Tibial artery (tissue), 4 donors: ENCODE results near the gene MED6.

Experiments used
- DNase-seq, 2 donors: peaks; one replicate each; pipeline ENCODE4 v3.0.0-alpha.2; 2019
- H3K27ac ChIP-seq, 2 donors: fragments of 200-600 bp; sonication (generic) in 1 of 2; 1 replicate in 1 of 2; 2 replicates in 1 of 2; pipeline ENCODE4 v1.5.1; 2018 to 2019; ENCODE audit warnings: mild to moderate bottlenecking in 1 of 2
- H3K27me3 ChIP-seq, 2 donors: fragments of 200-600 bp; sonication (generic) in 1 of 2; one replicate each; pipeline versions ENCODE4 v1.5.1 to v1.6.0; 2016 to 2019
- H3K36me3 ChIP-seq, 3 donors: fragments of 200-600 bp; sonication (generic) in 2 of 3; one replicate each; pipeline ENCODE4 v1.5.1; 2016 to 2019; ENCODE audit warnings: mild to moderate bottlenecking in 2 of 3
- H3K4me1 ChIP-seq, 4 donors: fragments of 200-600 bp; sonication (generic) in 2 of 4; 1 replicate in 3 of 4; 2 replicates in 1 of 4; pipeline ENCODE4 v1.5.1; 2016 to 2019
- H3K4me3 ChIP-seq, 2 donors: fragments of 200-600 bp; sonication (generic) in 1 of 2; 1 replicate in 1 of 2; 2 replicates in 1 of 2; pipeline ENCODE4 v1.5.1; 2018 to 2019; ENCODE audit warnings: mild to moderate bottlenecking in 2 of 2
- H3K9me3 ChIP-seq, 3 donors: fragments of 200-600 bp; sonication (generic) in 1 of 3; one replicate each; pipeline ENCODE4 v1.5.1; 2016 to 2019
- CTCF ChIP-seq, 2 experiments: fragments of 200-600 bp in 1 of 2; fragments of 450-650 bp in 1 of 2; IDR thresholded peaks; one replicate each; pipeline ENCODE4 v1.5.1; 2017 to 2019; ENCODE audit warnings: antibody characterized with exemption in 2 of 2, mild to moderate bottlenecking in 1 of 2, moderate library complexity in 1 of 2
- intact Hi-C: fragments of 100-400 bp; cut with DNase I; formaldehyde crosslinking; loops from one replicate; pipeline ENCODE4 v1.15.0; 2023; ENCODE audit warnings: low total_unique reads

Gene MED6

GRCh38 chr14:70643967-70644366 is 43.5 kb upstream of the MED6 start:
- DNase-seq: no peak
- Histone ChIP-seq H3K4me1 (peaks cover 0 to 24% (median 11%) of the 10 kb centered on the region in 4 donors), H3K9me3 (no peaks in the 10 kb centered on the region), H3K27me3 (peaks cover 0 to 30% of the 10 kb centered on the region in 2 donors), H3K36me3 (no peaks in the 10 kb centered on the region), H3K27ac (no peak overlapping the region), H3K4me3 (no peak overlapping the region)
- intact Hi-C loops: no loop called here
- no peak for TF ChIP-seq CTCF (IDR thresholded peaks at IDR 0.05)

GRCh38 chr14:70642303-70643235 is 42.1 kb upstream of the MED6 start:
- no peaks in the 10 kb centered on the region for H3K36me3 ChIP-seq
- peaks cover 0 to 36% of the 10 kb centered on the region in 2 donors for H3K27me3 ChIP-seq
- H3K9me3 ChIP-seq: no peaks in the 10 kb centered on the region
- intact Hi-C loops: no loop called here
- H3K4me3 ChIP-seq: peak overlapping the region; percentile 54 to 59
- H3K27ac ChIP-seq: no peak overlapping the region
- no peak for DNase-seq
- no peak for TF ChIP-seq CTCF (IDR thresholded peaks at IDR 0.05)
- H3K4me1 ChIP-seq: peaks cover 0 to 24% (median 11%) of the 10 kb centered on the region in 4 donors

- intact Hi-C loops: no loop called here
- Histone ChIP-seq H3K36me3 (no peaks in the 10 kb centered on the region), H3K27me3 (peaks cover 0 to 42% of the 10 kb centered on the region in 2 donors), H3K27ac (no peak within 1 kb of the TSS), H3K9me3 (no peaks in the 10 kb centered on the region), H3K4me3 (peak within 1 kb of the TSS; percentile 54 to 59), H3K4me1 (peaks cover 0 to 24% (median 11%) of the 10 kb centered on the region in 4 donors)
- DNase-seq: no peak
- no peak for TF ChIP-seq CTCF (IDR thresholded peaks at IDR 0.05)
Observed at GRCh38 chr14:70641548-70642302, 41.3 kb upstream of the MED6 start, which contains the start of gene TTC9. TTC9 (plus strand) TSS chr14:70641916; CDS start chr14:70642130, 214 bp downstream.

- H3K4me1 ChIP-seq: peaks cover 0 to 24% (median 11%) of the 10 kb centered on the region in 4 donors
- DNase-seq: no peak
- H3K27me3 ChIP-seq: peaks cover 0 to 42% of the 10 kb centered on the region in 2 donors
- no peaks in the 10 kb centered on the region for H3K9me3 ChIP-seq
- intact Hi-C loops: no loop called here
- no peak for TF ChIP-seq CTCF (IDR thresholded peaks at IDR 0.05)
- H3K36me3 ChIP-seq: no peaks in the 10 kb centered on the region
- no peak overlapping the region for H3K27ac ChIP-seq
- peak overlapping the region; percentile 54 to 59 for H3K4me3 ChIP-seq
Observed at GRCh38 chr14:70640938-70641547, 40.6 kb upstream of the MED6 start.

GRCh38 chr14:70638416-70638815 is 38.0 kb upstream of the MED6 start:
- intact Hi-C loops: no loop called here

More at GRCh38 chr14:70638416-70638815, 38.0 kb upstream of the MED6 start:
- Histone ChIP-seq H3K4me1 (peaks cover 0 to 18% (median 11%) of the 10 kb centered on the region in 4 donors), H3K27me3 (peaks cover 0 to 42% of the 10 kb centered on the region in 2 donors), H3K27ac (no peak overlapping the region), H3K36me3 (no peaks in the 10 kb centered on the region), H3K4me3 (no peak overlapping the region), H3K9me3 (no peaks in the 10 kb centered on the region)
- DNase-seq: no peak
- TF ChIP-seq CTCF (IDR thresholded peaks at IDR 0.05): no peak
